Right atrium auricular region (tissue), 2 donors: ENCODE results near the gene KLF13. TPM values are rescaled to one million over a fixed set of nuclear protein-coding genes. Genes with fewer than 3 reads are reported as not detected.
A peak's percentile ranks its signal among the peaks of the same experiment; 100 is the strongest.

Experiments used
- DNase-seq: peaks from one replicate; pipeline ENCODE4 v3.0.0-alpha.2; 2019; ENCODE audit warnings: low spot score
- H3K27ac ChIP-seq, 2 donors: fragments of 200-600 bp; sonication (generic); 1 replicate in 1 of 2; 2 replicates in 1 of 2; pipeline ENCODE4 v1.5.1; 2016 to 2019
- H3K27me3 ChIP-seq, 2 donors: fragments of 200-600 bp; sonication (generic); one replicate each; pipeline versions ENCODE4 v1.5.1 to v1.6.0; 2017 to 2019
- H3K36me3 ChIP-seq: fragments of 200-600 bp; sonication (generic); one replicate; pipeline ENCODE4 v1.5.1; 2016
- H3K4me1 ChIP-seq, 2 donors: fragments of 200-600 bp; sonication (generic); one replicate each; pipeline versions ENCODE4 v1.5.1 to v1.6.0; 2017 to 2019
- H3K4me3 ChIP-seq, 2 donors: fragments of 200-600 bp; sonication (generic); 1 replicate in 1 of 2; 2 replicates in 1 of 2; pipeline ENCODE4 v1.5.1; 2017 to 2019; ENCODE audit warnings: mild to moderate bottlenecking in 1 of 2, moderate library complexity in 1 of 2
- H3K9me3 ChIP-seq, 2 donors: fragments of 200-600 bp; sonication (generic); one replicate each; pipeline ENCODE4 v1.5.1; 2019
- total RNA-seq, 2 donors: library from RNA; depleted of rRNA; stranded (reverse); fragments of >200 nt; gene quantifications; one replicate each; pipeline ENCODE4 v1.1.0, GENCODE V29; 2016
- TF ChIP-seq, protein P1 (sequence below), 2 donors: fragments of 200-600 bp; sonication (generic); IDR thresholded peaks; one replicate each; pipeline ENCODE4 v1.5.1; 2019; ENCODE audit warnings: antibody characterized with exemption in 2 of 2

Gene KLF13
- total RNA-seq, 2 donors from 2014 or later: 52.8 to 54.6 TPM

DNA sequence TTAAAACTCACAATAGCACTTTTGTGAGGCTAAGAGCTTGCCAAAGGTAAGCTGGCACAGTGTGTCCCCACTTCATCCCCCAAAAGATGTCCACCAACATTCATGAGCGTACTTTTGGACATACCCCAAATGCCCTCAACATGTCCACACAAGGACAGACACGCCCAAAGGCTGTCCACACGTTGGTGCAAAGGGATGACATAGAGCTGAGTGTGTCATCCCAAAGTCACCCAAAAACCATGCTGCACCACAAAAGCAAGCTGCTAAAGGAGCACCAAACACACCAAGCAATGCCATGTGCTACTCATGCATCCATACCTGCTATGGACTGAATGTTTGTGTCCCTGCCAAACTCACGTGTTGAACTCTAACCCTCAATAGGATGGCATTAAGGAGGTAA lies 57.9 kb downstream of the KLF13 start:
- Histone ChIP-seq H3K4me3 (no peak overlapping the region), H3K27me3 (no peaks in the 10 kb centered on the region), H3K9me3 (no peaks in the 10 kb centered on the region), H3K4me1 (peaks cover 0 to 31% of the 10 kb centered on the region in 2 donors), H3K36me3 (peaks cover 16% of the 10 kb centered on the region), H3K27ac (no peak overlapping the region)
- TF ChIP-seq, protein P1, sequence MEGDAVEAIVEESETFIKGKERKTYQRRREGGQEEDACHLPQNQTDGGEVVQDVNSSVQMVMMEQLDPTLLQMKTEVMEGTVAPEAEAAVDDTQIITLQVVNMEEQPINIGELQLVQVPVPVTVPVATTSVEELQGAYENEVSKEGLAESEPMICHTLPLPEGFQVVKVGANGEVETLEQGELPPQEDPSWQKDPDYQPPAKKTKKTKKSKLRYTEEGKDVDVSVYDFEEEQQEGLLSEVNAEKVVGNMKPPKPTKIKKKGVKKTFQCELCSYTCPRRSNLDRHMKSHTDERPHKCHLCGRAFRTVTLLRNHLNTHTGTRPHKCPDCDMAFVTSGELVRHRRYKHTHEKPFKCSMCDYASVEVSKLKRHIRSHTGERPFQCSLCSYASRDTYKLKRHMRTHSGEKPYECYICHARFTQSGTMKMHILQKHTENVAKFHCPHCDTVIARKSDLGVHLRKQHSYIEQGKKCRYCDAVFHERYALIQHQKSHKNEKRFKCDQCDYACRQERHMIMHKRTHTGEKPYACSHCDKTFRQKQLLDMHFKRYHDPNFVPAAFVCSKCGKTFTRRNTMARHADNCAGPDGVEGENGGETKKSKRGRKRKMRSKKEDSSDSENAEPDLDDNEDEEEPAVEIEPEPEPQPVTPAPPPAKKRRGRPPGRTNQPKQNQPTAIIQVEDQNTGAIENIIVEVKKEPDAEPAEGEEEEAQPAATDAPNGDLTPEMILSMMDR (IDR thresholded peaks at IDR 0.05): no peak
- no peak for DNase-seq

DNA sequence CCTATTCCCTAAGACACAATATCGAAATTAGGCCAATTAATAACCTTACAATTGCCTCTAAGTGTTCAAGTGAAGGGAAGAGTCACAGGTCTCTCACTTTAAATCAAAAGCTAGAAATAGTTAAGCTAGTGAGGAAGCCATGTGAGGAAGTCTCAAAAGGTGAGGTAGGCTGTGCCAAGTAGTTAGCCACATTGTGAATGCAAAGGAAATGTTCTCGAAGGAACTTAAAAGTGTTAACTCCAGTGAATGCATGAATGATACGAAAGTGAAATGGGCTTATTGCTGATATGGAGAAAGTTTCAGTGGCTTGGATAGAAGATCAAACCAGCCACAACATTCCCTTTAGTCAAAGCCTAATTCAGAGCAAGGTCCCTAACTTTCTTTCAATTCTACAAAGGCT lies 59.1 kb downstream of the KLF13 start:
- no peak for DNase-seq
- H3K4me3 ChIP-seq: no peak overlapping the region
- H3K27ac ChIP-seq: no peak overlapping the region
- peaks cover 7% of the 10 kb centered on the region for H3K36me3 ChIP-seq
- H3K9me3 ChIP-seq: no peaks in the 10 kb centered on the region
- no peaks in the 10 kb centered on the region for H3K27me3 ChIP-seq
- H3K4me1 ChIP-seq: peaks cover 0 to 26% of the 10 kb centered on the region in 2 donors
- TF ChIP-seq, protein P1 (IDR thresholded peaks at IDR 0.05): no peak

DNA sequence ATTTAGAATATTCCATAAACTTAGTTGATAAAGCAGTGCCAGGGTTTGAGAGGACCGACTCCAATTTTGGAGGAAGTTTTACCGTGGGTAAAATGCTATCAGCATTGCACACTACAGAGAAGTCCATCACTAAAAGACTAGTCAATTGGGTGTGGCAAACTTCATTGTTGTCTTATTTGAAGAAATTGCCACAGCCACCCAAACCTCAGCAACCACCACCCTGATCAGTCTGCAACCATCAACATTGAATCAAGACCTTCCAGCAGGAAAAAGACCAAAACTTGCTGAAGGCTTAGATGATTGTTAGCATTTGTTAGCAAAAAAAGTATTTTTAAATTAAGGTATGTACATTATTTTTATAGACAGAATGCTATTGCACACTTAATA lies 60.5 kb downstream of the KLF13 start:
- H3K27me3 ChIP-seq: no peaks in the 10 kb centered on the region
- H3K4me1 ChIP-seq: peaks cover 0 to 35% of the 10 kb centered on the region in 2 donors
- H3K36me3 ChIP-seq: peaks cover 1% of the 10 kb centered on the region
- H3K4me3 ChIP-seq: no peak overlapping the region
- H3K27ac ChIP-seq: peak overlapping the region; percentile 80 to 100
- no peak for DNase-seq
- TF ChIP-seq, protein P1 (IDR thresholded peaks at IDR 0.05): no peak
- H3K9me3 ChIP-seq: no peaks in the 10 kb centered on the region

DNA sequence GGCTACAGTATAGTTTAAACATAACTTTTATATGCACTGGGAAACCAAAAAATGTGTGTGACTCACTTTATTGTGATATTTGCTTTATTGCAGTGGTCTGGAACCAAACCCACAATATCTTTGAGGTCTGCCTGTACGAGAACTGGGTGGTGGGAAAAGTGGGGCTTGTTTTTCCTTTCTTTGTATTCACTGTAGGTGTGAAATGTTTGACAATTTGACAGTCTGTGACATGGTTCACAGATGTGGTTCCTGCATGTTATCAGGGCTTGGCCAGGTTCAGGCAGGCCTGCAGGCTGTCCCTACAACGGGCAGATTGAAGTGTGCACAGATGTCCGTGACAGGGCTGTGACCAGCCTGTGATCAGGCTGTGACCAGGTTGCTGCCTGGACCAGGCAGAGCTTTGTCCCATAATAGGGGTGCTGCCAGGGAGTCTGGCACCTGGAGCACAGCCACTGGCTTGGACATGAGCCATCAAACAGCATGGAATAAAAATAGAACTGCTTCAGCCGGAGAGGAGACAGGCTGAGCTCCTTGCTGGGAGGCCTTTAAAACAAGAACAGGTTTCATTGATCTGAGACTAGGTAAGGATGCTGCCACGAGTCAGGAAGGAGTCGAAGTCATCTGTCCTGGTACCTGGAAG lies 61.0 kb downstream of the KLF13 start:
- peak overlapping the region; percentile 80 to 100 for H3K27ac ChIP-seq
- no peaks in the 10 kb centered on the region for H3K36me3 ChIP-seq
- no peak overlapping the region for H3K4me3 ChIP-seq
- H3K27me3 ChIP-seq: no peaks in the 10 kb centered on the region
- peak; percentile 73 for DNase-seq
- H3K9me3 ChIP-seq: no peaks in the 10 kb centered on the region
- TF ChIP-seq, protein P1 (IDR thresholded peaks at IDR 0.05): no peak
- peaks cover 0 to 35% of the 10 kb centered on the region in 2 donors for H3K4me1 ChIP-seq

DNA sequence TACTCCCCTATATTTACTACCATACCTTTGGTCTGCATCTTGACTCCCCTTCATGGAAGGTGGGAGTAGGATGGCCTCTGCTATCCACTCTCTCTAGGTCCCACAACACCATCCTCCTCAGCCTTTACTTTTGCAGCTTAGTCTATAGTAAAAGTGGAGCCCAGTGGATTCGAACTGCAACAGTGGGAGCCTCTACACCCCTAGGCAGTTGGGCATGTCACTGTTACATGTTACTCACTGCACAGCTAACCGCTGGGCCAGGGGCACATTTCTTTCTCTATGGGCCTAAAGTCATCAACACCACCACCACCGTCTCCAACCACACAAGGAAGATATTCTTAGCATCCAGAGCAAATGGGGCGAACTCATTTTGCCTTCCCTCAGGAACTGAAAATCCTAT lies 62.9 kb downstream of the KLF13 start:
- Histone ChIP-seq H3K27me3 (no peaks in the 10 kb centered on the region), H3K4me1 (peaks cover 0 to 36% of the 10 kb centered on the region in 2 donors), H3K9me3 (no peaks in the 10 kb centered on the region), H3K36me3 (no peaks in the 10 kb centered on the region), H3K4me3 (no peak overlapping the region), H3K27ac (peak overlapping the region; percentile 99 to 100)
- DNase-seq: peak; percentile 40
- TF ChIP-seq, protein P1 (IDR thresholded peaks at IDR 0.05): no peak

DNA sequence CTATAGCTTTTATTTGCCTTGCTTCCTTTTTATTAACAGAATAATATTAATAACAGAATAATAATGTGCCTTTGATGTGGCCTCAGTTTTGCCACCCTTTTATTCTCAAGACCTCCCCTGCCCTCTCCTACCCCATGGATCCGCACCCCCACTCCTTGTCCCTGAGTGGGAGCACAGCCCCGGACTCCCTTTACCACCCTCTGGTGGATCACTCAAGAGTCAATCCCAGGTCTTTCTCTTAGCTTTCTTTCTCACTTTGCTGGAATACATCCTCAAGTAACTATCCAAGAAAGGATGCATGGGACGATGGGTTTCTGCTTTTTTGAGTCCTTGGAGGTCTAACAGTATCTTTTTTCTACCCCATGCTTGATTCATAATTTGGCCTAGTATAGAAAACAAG lies 63.4 kb downstream of the KLF13 start:
- DNase-seq: peak; percentile 49
- TF ChIP-seq, protein P1 (IDR thresholded peaks at IDR 0.05): peak in 1 of 2 donors; percentile 27
- Histone ChIP-seq H3K36me3 (no peaks in the 10 kb centered on the region), H3K4me1 (peaks cover 0 to 36% of the 10 kb centered on the region in 2 donors), H3K27ac (peak overlapping the region; percentile 99 to 100), H3K9me3 (no peaks in the 10 kb centered on the region), H3K27me3 (no peaks in the 10 kb centered on the region), H3K4me3 (no peak overlapping the region)
